Measurements from ENCODE around the gene ARID5B. TPM values are rescaled to one million over a fixed set of nuclear protein-coding genes. Genes with fewer than 3 reads are reported as not detected.

Gene ARID5B
- total and polyA plus RNA-seq, 2 of the 4 experiments (the other 2 are of a cell fraction), result 41.0 to 125 TPM

DNA sequence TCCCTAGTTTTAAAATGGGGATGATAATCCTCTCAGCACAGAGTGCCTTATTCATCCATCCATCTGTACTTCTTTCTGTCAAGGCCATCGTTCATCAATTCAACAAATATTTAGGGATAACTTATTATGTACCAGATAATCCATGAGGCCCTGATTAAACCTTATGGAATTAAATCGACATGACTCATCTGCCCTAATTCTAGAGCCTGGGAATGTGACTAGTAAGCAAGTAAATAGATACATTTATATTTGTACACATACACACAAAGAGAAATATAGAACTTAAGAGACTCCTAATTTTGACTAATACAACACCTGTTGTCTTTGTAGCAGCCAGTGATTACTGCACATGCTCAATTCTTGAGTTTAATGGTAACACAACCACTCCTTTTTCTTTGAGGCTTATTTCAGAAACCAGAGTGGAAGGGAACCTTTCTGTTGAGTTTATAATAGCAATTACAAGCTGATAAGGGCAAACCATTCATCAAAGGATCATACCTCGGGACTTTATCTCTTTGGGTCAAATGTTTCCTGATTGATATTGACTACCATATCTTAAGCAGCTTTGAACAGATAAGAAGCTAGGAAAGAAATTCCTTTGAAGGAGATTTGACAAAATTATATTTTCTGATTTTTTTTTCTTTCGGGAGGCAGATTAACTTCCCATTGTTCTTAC, 122.7 kb downstream of the ARID5B start:
- intact Hi-C loops (cut with micrococcal nuclease), result no loop called here
- Histone ChIP-seq H4K5ac (ENCODE audit: low read depth, low read length) (no peak overlapping the region), H3K4me3 (ENCODE audit: insufficient read depth, low read depth, low read length) (no peak overlapping the region), H2AK9ac (replicated peaks; ENCODE audit: low read depth, low read length, poor library complexity) (no peak overlapping the region), H3K9ac (ENCODE audit: low read depth, low read length) (no peak overlapping the region), H3K27me3 (ENCODE audit: control insufficient read depth, insufficient read depth, low read length) (no peaks in the 10 kb centered on the region), H3K18ac (ENCODE audit: low read depth, low read length) (no peak overlapping the region), H2AFZ (replicated peaks; ENCODE audit: low read length, poor library complexity) (no peak overlapping the region), H4K8ac (ENCODE audit: low read depth in 2 of 2, low read length in 2 of 2) (no peak overlapping the region), H2BK15ac (ENCODE audit: low read depth, low read length) (no peak overlapping the region), H3K27ac (ENCODE audit: insufficient read depth, low read length) (no peak overlapping the region), H4K20me1 (ENCODE audit: insufficient read depth, low read length) (peaks cover 5% of the 10 kb centered on the region; the same call in 1 of the 2 replicates), H2AK5ac (ENCODE audit: low read depth, low read length) (no peak overlapping the region), H3K4ac (ENCODE audit: low read depth, low read length) (no peak overlapping the region), H2BK20ac (ENCODE audit: low read depth, low read length) (peak overlapping the region; percentile 60; the same call in 1 of the 2 replicates), H3K79me1 (ENCODE audit: low read depth in 1 of 2, low read length in 2 of 2) (peaks cover 49 to 86% of the 10 kb centered on the region in 2 experiments), H2BK5ac (ENCODE audit: low read depth, low read length, poor library complexity, severe bottlenecking) (no peak overlapping the region), H4K91ac (ENCODE audit: insufficient read depth, low read depth, low read length) (no peak overlapping the region), H2BK120ac (ENCODE audit: low read depth, low read length) (no peak overlapping the region), H3K14ac (replicated peaks; ENCODE audit: low read depth, low read length) (0 out of 2 replicates have a peak overlapping the region, but pooled peaks have one; percentile 24), H3K9me3 (ENCODE audit: control insufficient read depth, insufficient read depth, low read length) (no peaks in the 10 kb centered on the region; the same call in 1 of the 2 replicates), H3K56ac (ENCODE audit: extremely low read depth, insufficient read depth, low read length) (no peak overlapping the region), H3K36me3 (ENCODE audit: control insufficient read depth, insufficient read depth, low read length) (peaks cover 11% of the 10 kb centered on the region; the same call in 1 of the 2 replicates), H3K23ac (ENCODE audit: low read depth, low read length) (no peak overlapping the region), H3K4me1 (ENCODE audit: control insufficient read depth, insufficient read depth, low read length) (peaks cover 32% of the 10 kb centered on the region), H3K4me2 (ENCODE audit: low read depth, low read length) (no peak overlapping the region), H3K9me1 (ENCODE audit: insufficient read depth, low read length) (peaks cover 17% of the 10 kb centered on the region)
- DNase-seq (no peak), ATAC-seq (ENCODE audit: low read depth) (no peak)
- BruUV-seq (replicated peaks), result no TSS peak
- POLR2A ChIA-PET (ENCODE audit: unreplicated experiment), result no interaction called here
- TF ChIP-seq ELK1 (IDR thresholded peaks at IDR 0.05; ENCODE audit: borderline replicate concordance, low read depth, low read length) (no peak), CHD1 (IDR thresholded peaks at IDR 0.05; ENCODE audit: low read depth, low read length) (no peak), RCOR1 (IDR thresholded peaks at IDR 0.05; ENCODE audit: insufficient replicate concordance, low read length) (no peak), RAD21 (IDR thresholded peaks at IDR 0.05; ENCODE audit: low read length) (no peak), RFX5 (IDR thresholded peaks at IDR 0.05; ENCODE audit: low read depth, low read length) (no peak), FOS (IDR thresholded peaks at IDR 0.05; ENCODE audit: low read depth, low read length) (no peak), POLR2A (IDR thresholded peaks at IDR 0.05; ENCODE audit: low read depth, low read length) (no peak), SMC3 (IDR thresholded peaks at IDR 0.05; ENCODE audit: low read depth, low read length) (no peak), BHLHE40 (IDR thresholded peaks at IDR 0.05; ENCODE audit: low read depth, low read length) (no peak), MAZ (IDR thresholded peaks at IDR 0.05; ENCODE audit: borderline replicate concordance, low read depth, low read length) (no peak), USF2 (IDR thresholded peaks at IDR 0.05; ENCODE audit: low read depth, low read length) (no peak), MXI1 (IDR thresholded peaks at IDR 0.05; ENCODE audit: borderline replicate concordance, low read depth, low read length) (no peak), CEBPB (IDR thresholded peaks at IDR 0.05; ENCODE audit: low read depth, low read length) (no peak), NFE2L2 (IDR thresholded peaks at IDR 0.05; ENCODE audit: low read depth, low read length) (no peak), MAFK (IDR thresholded peaks at IDR 0.05; ENCODE audit: low read depth, low read length) (no peak)
- TF ChIP-seq, protein P1, sequence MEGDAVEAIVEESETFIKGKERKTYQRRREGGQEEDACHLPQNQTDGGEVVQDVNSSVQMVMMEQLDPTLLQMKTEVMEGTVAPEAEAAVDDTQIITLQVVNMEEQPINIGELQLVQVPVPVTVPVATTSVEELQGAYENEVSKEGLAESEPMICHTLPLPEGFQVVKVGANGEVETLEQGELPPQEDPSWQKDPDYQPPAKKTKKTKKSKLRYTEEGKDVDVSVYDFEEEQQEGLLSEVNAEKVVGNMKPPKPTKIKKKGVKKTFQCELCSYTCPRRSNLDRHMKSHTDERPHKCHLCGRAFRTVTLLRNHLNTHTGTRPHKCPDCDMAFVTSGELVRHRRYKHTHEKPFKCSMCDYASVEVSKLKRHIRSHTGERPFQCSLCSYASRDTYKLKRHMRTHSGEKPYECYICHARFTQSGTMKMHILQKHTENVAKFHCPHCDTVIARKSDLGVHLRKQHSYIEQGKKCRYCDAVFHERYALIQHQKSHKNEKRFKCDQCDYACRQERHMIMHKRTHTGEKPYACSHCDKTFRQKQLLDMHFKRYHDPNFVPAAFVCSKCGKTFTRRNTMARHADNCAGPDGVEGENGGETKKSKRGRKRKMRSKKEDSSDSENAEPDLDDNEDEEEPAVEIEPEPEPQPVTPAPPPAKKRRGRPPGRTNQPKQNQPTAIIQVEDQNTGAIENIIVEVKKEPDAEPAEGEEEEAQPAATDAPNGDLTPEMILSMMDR (conservative IDR thresholded peaks at IDR 0.05; ENCODE audit: low read depth, low read length), result no peak
- dilution Hi-C loops (cut with HindIII; ENCODE audit: low sequenced_read_pairs, unreplicated experiment), result no loop called here
- CTCF ChIA-PET, result no interaction called here
- in situ Hi-C loops (cut with MboI; ENCODE audit: low sequenced_read_pairs), result no loop called here
- no CpG with 5 or more reads among the region's 4 CpGs for WGBS, 2 experiments (ENCODE audit: extremely low coverage in 2 of 2, insufficient read length in 1 of 2)
